Measurements from ENCODE around the gene MAZ.
"Not testable (repeated sequence)": the region's sequence is repeated elsewhere in the genome, so short reads cannot be mapped to it uniquely, and the experiment has no call there.

MAZ gene

DNA sequence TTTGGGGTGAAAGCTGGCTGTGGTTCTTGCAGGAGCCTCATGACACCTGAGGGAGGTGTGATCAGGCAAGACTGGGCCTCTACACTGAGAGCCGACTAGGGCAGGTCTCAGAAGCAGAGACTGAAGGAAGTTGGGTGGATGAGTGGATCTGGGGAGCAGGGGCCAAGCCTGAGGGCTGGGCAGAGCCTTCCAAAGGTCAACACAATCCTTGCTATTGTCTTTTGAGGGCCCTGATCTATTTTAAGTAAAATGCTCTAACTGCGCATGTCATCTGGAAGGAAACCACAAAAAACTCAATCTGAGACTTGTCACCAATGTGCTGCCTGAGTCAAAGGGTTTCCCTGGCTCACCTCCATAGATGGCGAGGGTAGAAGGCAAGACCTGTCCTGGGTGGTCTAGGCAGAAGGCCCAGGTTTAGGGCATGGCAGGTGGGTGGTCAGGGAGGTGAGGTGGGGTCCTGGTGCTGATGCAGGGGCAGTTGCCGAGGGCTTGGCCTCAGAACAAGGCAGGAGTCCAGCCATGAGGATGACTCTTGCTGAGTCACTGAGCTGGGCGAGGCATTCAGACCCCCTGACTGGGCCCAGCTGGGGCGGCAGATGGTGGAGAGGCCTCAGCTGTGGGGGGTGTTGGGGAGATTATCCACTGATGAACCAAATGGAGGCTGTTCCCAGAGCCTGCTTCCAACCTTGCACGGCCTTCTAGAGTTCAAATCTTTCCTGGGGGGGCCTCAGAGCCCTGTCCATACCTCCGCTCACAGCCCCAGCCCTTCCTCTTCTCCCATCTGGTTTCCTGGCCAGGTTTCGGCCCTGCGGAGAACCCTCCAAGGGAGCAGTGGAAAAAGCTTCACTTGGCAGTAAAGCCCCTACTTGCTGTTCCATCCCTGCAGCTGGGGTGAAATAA, 19.1 kb downstream of the MAZ start:
- DNase-seq (ENCODE audit: low spot score), result peak; percentile 78

DNA sequence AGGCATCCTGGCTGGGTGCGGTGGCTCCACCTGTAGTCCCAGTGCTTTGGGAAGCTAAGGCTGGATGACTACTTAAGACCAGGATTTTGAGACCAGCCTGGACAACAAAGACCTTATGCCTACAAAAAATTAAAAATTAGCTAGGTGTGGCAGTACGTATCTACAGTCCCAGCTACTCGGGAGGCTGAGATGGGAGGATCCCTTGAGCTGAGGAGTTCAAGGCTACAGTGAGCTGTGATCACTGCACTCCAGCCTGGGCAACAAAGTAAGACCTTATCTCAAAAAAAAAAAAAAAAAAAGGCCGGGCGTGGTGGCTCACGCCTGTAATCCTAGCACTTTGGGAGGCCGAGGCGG, 20.0 kb downstream of the MAZ start:
- DNase-seq (ENCODE audit: low spot score), result no peak

DNA sequence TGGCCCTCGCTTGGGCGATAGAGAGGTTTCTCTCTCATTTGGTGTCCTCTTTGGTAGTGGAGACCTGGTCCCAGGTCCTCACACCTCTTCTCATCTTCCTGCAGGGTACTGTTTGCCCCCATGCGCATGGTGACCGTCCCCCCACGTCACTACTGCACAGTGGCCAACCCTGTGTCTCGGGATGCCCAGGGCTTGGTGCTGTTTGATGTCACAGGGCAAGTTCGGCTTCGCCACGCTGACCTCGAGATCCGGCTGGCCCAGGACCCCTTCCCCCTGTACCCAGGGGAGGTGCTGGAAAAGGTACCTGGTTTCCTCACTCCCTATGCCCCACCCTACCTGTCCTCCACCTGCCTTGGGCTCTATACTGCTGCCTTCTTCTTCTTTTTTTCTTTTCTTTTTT, 24.4 kb downstream of the MAZ start:
- no peak for DNase-seq (ENCODE audit: low spot score)

DNA sequence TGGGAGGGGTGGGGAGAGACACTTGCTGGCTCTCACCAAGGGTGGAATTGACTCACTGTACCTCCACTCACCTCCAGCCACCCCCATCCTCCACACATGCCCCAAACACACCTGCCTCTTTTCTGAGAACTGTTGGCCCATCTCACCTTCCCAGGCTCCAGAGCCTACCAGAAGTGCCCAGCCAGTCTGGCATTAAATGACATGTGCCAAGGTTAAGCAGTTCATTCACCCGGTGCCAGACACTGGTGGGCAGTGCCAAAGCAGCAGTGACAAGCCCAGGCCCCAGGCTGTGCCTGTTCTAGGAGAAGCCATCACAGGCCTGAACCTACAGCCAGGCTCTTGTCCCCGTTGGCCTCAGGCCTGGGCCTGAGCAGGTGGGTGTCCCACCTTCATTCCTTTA, 25.2 kb downstream of the MAZ start:
- DNase-seq (ENCODE audit: low spot score), result no peak

DNA sequence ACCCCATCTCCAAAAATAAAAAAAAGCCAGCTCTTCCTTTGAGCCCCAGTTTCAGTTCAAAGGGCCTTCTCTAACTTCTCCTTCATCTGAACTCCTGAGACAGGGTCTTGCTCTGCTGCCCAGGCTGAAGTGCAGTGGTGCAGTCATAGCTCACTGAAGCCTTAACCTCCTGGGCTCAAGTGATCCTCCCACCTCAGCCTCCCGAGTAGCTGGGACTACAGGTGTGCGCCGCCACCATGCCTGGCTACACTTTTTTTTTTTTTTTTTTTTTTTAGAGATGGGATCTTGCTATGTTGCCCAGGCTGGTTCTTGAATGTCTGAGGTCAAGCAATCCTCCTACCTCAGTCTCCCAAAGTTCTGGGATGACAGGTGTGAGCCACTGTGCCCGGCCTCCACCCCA, 26.9 kb downstream of the MAZ start:
- not testable (repeated sequence) for DNase-seq (ENCODE audit: low spot score)

DNA sequence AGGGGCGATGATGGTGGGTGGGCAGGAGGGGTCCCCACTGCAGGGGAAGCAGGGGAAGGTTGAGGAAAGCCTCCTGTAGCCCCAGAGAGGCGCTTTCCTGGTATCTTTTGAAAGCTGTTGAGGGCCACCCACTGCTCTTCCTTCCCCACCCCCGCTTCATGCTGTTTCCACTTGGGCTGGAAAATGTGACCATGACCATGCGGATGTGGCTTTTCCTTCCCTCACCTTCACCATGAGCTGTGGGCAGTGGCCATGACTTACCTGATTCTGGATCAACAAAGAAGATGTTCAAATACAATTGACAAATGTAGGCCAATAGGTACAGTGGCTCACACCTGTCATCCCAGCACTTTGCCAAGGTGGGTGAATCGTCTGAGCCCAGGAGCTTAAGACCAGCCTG, 27.8 kb downstream of the MAZ start:
- DNase-seq (ENCODE audit: low spot score), result no peak

DNA sequence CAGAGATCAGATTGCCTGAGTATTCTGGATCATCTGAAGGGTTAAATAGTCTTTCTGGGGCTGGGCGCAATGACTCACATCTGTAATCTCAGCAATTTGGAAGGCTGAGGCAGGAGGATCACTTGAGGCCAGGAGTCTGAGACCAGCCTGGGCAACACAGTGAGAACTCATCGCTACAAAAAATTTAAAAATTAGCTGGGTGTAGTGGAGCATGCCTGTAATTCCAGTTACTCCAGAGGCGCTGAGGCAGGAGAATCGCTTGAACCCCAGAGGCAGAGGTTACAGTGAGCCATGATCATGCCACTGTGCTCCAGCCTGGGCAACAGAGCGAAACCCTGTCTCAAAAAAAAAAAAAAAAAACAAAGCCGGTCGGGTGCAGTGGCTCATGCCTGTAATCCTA, 29.6 kb downstream of the MAZ start:
- no peak for DNase-seq (ENCODE audit: low spot score)

DNA sequence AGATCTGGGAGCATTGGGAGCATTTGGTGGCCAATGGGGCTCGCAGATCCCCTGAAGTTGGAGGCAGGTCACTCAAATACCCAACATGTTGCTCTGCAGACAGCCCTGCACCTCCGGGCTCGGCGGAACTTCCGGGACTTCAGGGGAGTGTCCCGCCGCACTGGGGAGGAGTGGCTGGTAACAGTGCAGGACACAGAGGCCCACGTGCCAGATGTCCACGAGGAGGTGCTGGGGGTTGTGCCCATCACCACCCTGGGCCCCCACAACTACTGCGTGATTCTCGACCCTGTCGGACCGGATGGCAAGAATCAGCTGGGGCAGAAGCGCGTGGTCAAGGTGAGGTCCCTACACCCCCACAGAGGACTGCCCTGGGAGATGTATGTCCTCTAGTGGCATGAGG, 30.3 kb downstream of the MAZ start:
- no peak for DNase-seq (ENCODE audit: low spot score)

DNA sequence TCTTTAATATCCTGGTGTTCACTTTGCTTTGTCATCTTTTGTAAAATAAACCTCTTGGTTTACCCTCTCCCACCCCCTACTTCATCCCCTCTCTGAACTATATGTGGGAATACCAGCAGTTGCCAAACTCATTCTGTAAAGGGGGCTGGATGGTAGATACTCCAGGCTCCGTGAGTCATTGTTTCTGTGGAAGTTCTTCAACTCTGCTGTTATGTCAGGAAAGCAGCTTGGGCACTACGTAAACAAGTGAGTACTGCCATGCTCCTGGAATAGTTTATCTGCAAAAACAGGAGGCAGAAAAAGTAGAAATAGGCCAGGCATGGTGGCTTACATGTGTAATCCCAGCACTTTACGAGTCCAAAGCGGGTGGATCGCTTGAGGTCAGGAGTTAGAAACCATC, 31.5 kb downstream of the MAZ start:
- DNase-seq (ENCODE audit: low spot score), result no peak

DNA sequence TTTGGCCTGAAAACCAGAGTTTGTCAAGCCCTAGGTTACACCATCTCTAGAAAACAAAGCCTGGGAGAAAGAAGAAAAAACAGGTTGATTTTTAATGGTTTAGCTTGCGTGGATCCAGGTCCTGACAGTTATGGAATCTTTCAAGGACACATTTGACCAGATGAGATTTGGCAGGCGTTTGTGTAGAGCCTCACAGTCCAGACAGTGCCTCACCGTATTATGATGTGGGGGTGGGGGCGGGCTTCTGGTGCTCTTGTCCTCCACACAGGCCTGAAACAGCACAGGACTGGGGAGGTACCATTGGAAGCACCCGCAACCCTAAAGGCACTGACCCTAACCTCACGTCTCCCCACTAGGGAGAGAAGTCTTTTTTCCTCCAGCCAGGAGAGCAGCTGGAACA, 33.5 kb downstream of the MAZ start:
- DNase-seq (ENCODE audit: low spot score), result no peak

DNA sequence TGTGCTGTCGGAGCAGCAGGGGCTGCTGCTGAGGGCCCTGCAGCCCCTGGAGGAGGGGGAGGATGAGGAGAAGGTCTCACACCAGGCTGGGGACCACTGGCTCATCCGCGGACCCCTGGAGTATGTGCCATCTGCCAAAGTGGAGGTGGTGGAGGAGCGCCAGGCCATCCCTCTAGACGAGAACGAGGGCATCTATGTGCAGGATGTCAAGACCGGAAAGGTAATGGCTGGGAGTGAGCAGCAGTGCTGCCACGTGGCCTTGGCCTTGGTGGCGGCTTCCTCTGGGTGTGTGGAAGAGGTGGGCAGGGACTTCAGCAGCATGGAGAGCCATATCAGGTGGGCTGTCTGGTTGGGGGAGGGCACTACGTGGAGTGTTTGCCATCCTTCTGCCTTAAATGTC, 33.9 kb downstream of the MAZ start:
- DNase-seq (ENCODE audit: low spot score), result no peak

DNA sequence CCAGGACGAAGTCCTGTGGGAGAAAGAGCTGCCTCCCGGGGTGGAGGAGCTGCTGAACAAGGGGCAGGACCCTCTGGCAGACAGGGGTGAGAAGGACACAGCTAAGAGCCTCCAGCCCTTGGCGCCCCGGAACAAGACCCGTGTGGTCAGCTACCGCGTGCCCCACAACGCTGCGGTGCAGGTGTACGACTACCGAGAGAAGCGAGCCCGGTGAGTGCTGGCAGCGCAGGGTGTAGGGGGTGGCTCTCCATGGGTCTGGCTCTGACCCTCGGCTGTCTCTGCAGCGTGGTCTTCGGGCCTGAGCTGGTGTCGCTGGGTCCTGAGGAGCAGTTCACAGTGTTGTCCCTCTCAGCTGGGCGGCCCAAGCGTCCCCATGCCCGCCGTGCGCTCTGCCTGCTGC, 35.3 kb downstream of the MAZ start:
- DNase-seq (ENCODE audit: low spot score), result no peak

DNA sequence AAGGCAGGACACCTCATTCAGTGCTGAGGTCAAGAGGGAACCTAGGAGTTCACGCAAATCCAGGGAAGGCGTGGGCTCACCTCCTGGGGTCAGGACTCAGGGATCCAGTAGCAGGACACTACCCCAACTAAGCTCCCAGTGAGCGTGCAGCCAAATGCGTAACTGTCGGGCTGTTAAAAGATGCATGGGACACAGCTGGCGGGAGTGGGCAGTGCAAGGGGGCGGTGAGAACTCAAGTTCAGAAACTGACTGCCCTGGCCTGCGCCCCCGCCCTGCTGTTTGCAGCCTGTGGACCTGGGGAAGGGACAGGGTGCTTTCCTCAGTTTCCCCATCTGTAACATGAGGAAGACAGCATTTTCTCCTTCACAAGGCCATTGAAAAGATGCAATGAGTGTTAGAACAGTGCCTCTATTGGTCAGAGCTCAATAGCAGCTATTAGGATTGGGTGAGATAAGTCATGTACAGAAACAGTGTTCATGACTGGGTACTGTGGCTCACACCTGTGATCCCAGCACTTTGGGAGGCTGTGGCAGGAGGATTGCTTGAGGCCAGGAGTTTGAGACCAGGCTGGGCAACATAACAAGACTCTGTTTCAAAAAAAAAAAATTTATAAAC, 36.5 kb downstream of the MAZ start:
- no peak for DNase-seq (ENCODE audit: low spot score)

DNA sequence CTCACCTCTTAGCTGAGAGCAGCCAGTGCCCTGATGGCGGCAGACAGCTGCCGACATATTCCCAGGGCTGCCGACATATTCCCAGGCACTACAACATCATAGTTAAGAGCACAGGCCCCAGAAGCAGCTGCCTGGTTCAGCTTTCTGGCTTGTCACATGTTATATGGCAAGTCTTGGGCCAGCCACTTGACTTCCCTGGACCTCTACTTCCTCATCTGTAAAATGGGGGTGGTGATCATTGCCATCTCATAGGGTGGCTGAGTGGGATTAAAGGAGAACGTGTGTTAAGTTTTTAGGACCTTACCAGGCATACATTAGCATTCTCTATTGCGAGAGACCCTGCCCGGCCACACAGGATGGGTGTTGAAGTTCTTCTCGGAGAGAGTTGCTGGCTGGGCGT, 37.6 kb downstream of the MAZ start:
- DNase-seq (ENCODE audit: low spot score), result no peak

DNA sequence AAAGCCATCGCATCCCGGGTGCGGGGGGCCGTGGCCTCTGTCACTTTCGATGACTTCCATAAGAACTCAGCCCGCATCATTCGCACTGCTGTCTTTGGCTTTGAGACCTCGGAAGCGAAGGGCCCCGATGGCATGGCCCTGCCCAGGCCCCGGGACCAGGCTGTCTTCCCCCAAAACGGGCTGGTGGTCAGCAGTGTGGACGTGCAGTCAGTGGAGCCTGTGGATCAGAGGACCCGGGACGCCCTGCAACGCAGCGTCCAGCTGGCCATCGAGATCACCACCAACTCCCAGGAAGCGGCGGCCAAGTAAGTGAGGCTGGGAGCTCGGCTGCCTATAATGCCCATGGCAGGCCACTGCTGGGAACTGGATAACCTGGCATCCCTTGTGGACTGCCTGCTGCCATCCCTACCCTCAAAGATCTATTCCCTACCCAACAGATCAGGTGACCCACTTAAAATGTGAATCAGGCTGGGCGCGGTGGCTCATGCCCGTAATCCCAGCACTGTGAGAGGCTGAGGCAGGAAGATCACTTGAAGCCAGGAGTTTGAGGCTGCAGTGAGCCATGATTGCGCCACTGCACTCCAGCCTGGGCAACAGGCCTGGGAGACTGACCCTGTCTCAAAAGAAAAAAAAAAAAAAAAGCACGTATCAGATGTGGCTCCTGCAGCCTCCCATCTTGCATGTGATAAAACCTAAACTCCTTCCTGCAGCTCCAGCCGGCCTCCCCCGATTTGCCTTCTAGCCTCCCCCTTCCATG, 38.4 kb downstream of the MAZ start:
- DNase-seq (ENCODE audit: low spot score), result no peak

DNA sequence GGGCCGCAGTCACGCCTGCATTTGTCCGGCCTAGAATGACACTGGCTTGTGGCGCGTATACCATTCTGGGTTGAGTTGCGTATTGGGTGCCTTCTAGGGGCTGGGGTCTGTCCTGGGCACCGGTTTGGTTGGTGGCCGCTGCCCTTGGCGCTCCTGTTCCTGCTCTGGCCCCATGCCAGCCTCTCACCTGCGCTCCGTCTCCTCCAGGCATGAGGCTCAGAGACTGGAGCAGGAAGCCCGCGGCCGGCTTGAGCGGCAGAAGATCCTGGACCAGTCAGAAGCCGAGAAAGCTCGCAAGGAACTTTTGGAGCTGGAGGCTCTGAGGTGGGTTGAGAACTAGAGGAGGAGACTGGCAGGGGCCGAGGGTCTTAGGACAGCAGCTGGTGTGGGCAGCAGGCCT, 39.3 kb downstream of the MAZ start:
- no peak for DNase-seq (ENCODE audit: low spot score)

DNA sequence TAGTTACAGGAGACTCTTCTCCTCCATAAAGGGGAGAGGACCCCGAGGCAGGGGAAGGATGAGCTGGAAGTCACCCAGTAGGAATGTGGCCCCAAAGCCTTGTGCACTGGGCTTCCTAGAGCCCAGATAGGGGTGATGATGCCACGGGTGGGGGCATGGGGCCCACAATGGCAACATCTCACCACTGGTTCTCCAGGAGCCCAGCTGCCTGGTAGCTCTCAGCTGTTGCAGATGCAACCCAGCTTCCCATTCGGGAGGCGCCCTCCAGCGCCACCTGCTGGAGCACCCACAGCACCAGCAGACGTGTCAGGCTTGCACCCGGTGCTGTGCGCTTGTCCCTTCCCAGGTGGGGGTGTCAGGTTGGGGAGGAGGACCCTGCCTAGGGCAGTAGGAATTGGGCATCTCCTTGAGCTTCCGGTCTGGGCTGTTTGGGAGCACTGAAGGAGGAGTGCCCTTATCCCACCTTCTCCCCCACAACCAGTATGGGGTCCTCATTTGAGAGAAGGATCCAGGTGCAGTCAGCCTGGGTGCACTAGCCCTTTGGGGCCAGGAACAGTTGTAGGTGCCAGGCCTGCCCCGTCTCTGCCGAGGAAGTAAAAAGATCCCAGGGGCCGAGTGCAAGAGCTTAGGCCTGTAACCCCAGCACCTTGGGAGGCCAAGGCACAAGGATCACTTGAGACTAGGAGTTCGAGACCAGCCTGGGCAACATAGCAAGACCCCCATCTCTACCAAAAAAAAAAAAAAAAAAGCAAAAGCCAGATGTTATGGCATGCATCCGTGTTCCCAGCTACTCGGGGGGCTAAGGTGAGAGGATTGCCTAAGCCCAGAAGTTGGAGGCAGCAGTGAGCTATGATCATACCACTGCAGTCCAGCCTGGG, 42.3 kb downstream of the MAZ start:
- DNase-seq (ENCODE audit: low spot score), result peak; percentile 38

DNA sequence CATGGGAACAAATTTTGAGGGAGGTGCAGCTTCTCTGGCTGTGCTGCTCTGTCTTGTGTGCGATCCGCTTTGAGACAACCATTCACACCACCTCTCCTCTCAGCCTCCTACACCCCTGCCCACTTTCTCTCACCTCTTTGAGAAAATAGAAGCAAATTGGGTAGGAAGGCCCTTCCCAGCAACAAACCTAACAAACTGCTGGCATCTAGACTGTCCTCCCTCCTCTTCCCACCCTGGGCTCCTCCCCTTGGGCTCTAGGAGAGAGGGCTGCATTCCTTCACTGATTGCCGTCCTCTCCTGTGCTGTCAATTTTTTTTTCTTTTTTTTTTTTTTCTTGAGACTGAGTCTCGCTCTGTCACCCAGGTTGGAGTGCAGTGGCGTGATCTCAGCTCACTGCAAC, 43.2 kb downstream of the MAZ start:
- no peak for DNase-seq (ENCODE audit: low spot score)

DNA sequence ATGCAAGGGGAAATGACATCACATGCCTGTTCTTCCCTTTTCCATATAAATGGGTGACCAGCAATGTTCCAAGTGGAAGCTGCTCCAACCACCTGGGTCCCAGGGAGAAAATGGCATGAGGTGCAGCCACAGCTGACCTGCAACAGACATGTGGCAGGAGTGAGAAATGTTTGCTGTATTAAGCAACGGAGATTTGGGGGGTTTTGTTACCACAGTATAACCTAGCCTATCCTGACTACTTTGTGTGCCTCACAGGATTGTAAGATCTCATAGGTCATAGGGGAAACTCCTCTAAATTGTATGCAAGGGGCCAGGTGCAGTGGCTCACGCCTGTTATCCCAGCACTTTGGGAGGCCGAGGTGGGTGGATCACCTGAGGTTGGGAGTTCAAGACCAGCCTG, 44.7 kb downstream of the MAZ start:
- DNase-seq (ENCODE audit: low spot score), result no peak

DNA sequence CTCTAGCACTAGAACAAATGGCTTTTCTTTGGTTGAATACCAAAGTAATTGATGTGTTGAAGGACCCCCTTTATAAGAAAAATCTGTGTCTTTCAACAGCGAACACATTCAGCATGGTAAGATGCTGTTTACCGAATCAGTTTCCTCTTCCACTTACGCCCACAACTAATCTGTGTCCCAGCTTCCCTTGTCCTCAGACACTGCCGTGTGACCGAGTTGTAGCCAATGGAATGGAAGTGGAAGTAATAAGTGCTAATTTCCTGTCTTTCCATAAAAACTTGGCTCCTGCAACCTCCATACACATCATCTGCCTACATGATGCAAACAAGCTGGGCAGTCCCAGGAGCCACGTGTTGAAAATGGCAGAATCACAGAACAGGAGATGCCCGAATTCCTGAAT, 46.3 kb downstream of the MAZ start:
- no peak for DNase-seq (ENCODE audit: low spot score)

DNA sequence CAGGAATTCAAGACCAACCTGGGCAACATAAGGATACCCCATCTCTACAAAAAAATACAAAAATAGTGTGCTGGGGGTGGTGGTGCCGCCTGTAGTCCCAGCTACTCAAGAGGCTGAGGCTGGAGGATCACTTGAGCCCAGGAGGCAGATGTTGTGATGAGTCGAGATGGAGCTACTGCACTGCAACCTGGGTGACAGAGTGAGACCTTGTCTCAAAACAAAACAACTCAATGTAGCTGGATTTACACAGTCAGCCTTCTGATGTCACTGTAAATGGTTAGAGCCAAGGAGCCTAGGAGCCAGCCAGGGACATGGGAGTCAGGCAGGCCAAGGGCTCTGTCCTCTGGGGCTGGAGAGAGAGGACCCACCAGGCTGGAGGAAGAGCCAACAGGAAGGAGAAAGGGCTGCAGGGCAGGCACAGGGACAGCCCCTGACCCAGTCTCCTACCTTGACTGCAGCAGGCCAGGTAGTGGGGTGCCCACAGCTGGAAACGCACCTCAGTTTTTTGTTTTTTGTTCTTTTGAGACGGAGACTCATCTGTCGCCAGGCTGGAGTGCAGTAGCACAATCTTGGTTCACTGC, 48.3 kb downstream of the MAZ start:
- no peak for DNase-seq (ENCODE audit: low spot score)
